Fibroblast of skin of scalp (primary cell): ENCODE results near the gene DAB2. TPM values are rescaled to one million over a fixed set of nuclear protein-coding genes. Genes with fewer than 3 reads are reported as not detected.

Experiments
- DNase-seq: peaks from one replicate; pipeline ENCODE4 v3.0.0-alpha.2; 2013
- polyA plus RNA-seq, 2 experiments: library from polyadenylated mRNA; unstranded; fragments of 120-200 nt; gene quantifications; one replicate each; pipeline ENCODE4 v1.2.1, GENCODE V29; 2013; ENCODE audit not compliant: insufficient read length in 2 of 2

DAB2 gene
- polyA plus RNA-seq (2013, experiment 1 of 2; ENCODE audit: insufficient read length): 294 TPM
- polyA plus RNA-seq (2013, experiment 2 of 2; ENCODE audit: insufficient read length): 327 TPM

GRCh38 chr5:39424736-39425637, at the start of gene DAB2:
Gene DAB2 (minus strand): TSS chr5:39424980. CDS start chr5:39394320, 30,660 bp downstream.
- DNase-seq: peak; percentile 98

- DNase-seq: peak; percentile 97
Observed at GRCh38 chr5:39473156-39473775, 48.5 kb upstream of the DAB2 start.

- peak; percentile 54 for DNase-seq
Observed at GRCh38 chr5:39471836-39472508, 47.2 kb upstream of the DAB2 start.

GRCh38 chr5:39470811-39471210, 46.0 kb upstream of the DAB2 start:
- DNase-seq: no peak

GRCh38 chr5:39469777-39470415, 45.1 kb upstream of the DAB2 start:
- no peak for DNase-seq

- no peak for DNase-seq
Observed at GRCh38 chr5:39469176-39469575, 44.4 kb upstream of the DAB2 start.

GRCh38 chr5:39466846-39467245, 42.1 kb upstream of the DAB2 start:
- no peak for DNase-seq

- DNase-seq: no peak
Observed at GRCh38 chr5:39465843-39466242, 41.1 kb upstream of the DAB2 start.

- DNase-seq: no peak
Observed at GRCh38 chr5:39465097-39465496, 40.3 kb upstream of the DAB2 start.

GRCh38 chr5:39464088-39464487, 39.3 kb upstream of the DAB2 start:
- DNase-seq: no peak

- DNase-seq: no peak
Observed at GRCh38 chr5:39462211-39462610, 37.4 kb upstream of the DAB2 start.

GRCh38 chr5:39461007-39461682, 36.4 kb upstream of the DAB2 start:
- no peak for DNase-seq

- no peak for DNase-seq
Observed at GRCh38 chr5:39459907-39460306, 35.1 kb upstream of the DAB2 start.

- peak; percentile 86 for DNase-seq
Observed at GRCh38 chr5:39459071-39459470, 34.3 kb upstream of the DAB2 start.

- no peak for DNase-seq
Observed at GRCh38 chr5:39455645-39456044, 30.9 kb upstream of the DAB2 start.

GRCh38 chr5:39453606-39454005, 28.8 kb upstream of the DAB2 start:
- DNase-seq: no peak

GRCh38 chr5:39452846-39453245, 28.1 kb upstream of the DAB2 start:
- DNase-seq: peak; percentile 93

- DNase-seq: peak; percentile 51
Observed at GRCh38 chr5:39451276-39451941, 26.6 kb upstream of the DAB2 start.

- DNase-seq: no peak
Observed at GRCh38 chr5:39450487-39450886, 25.7 kb upstream of the DAB2 start.

GRCh38 chr5:39449591-39449990, 24.8 kb upstream of the DAB2 start:
- no peak for DNase-seq

- DNase-seq: no peak
Observed at GRCh38 chr5:39448506-39449128, 23.8 kb upstream of the DAB2 start.
